ENCODE measurements around the gene TMED6.
A peak's percentile ranks its signal among the peaks of the same experiment; 100 is the strongest.

Gene TMED6

DNA sequence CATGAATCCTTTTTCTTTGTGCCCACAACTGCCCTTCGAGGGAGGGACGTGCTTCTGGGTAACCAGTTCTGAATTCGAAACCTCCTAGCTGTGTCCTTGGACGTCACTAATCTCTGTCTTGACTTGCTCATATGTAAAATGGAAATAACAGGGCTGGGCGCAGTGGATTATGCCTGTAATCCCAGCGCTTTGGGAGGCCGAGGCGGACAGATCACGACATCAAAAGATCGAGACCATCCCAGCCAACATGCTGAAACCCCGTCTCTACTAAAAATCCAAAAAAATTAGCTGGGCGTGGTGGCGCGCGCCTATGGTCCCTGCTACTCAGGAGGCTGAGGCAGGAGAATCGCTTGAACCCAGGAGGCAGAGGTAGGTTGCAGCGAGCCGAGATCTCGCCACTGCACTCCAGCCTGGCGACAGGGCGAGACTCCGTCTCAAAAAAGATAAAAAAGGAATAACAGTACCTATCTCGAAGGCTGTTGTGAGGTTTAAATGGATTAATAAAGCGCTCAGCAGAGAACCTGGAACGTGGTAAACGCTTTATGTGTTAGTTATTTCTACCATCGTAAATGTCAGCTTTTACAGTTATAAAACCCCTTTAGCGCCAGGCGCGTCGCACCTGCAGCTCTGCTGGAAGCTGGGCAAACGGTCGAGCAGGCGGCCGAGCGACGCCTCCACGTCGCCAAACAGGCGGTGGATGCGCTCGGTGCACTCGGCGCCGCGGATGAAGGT, 12.9 kb downstream of the TMED6 start:
- TF ChIP-seq EZH2phosphoT487 (IDR thresholded peaks at IDR 0.05; ENCODE audit: borderline replicate concordance, low read length), result no peak
- TF ChIP-seq, protein P1, sequence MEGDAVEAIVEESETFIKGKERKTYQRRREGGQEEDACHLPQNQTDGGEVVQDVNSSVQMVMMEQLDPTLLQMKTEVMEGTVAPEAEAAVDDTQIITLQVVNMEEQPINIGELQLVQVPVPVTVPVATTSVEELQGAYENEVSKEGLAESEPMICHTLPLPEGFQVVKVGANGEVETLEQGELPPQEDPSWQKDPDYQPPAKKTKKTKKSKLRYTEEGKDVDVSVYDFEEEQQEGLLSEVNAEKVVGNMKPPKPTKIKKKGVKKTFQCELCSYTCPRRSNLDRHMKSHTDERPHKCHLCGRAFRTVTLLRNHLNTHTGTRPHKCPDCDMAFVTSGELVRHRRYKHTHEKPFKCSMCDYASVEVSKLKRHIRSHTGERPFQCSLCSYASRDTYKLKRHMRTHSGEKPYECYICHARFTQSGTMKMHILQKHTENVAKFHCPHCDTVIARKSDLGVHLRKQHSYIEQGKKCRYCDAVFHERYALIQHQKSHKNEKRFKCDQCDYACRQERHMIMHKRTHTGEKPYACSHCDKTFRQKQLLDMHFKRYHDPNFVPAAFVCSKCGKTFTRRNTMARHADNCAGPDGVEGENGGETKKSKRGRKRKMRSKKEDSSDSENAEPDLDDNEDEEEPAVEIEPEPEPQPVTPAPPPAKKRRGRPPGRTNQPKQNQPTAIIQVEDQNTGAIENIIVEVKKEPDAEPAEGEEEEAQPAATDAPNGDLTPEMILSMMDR (IDR thresholded peaks at IDR 0.05; ENCODE audit: low read depth, low read length, poor library complexity, severe bottlenecking), result no peak

DNA sequence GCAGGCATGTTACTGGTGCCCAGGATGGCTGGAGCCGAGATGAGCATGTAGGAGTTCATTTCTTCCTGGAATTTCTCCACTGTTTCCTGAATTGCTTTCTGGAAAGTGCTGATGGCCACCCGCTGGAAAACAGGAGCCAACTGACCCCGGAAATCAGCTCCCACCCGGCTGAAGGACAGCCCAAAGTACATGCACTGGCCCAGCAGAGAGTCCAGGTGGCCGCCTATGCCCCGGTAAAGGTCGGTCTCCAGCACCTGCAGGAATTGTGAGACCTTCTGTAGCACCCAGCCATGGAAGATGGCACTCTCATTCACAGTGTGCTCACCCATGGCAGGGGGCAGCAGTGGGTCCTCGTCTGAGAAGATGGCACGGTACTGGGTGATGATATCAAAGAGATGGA, 16.9 kb downstream of the TMED6 start:
- no peaks in the 10 kb centered on the region for H3K9me3 ChIP-seq (ENCODE audit: control insufficient read depth, insufficient read depth, low read length)
- H3F3A ChIP-seq (ENCODE audit: control insufficient read depth, insufficient read depth), result peaks cover 9% of the 10 kb centered on the region
- peaks cover 53% of the 10 kb centered on the region for H3K79me2 ChIP-seq (ENCODE audit: control insufficient read depth, low read length)
- peaks cover 20% of the 10 kb centered on the region for H3K4me1 ChIP-seq (ENCODE audit: control insufficient read depth, low read length)
- peaks cover 56% of the 10 kb centered on the region for H3K36me3 ChIP-seq (ENCODE audit: control insufficient read depth, low read length)
- no peak overlapping the region for H3K27ac ChIP-seq (ENCODE audit: low read depth, low read length)
- no peaks in the 10 kb centered on the region for H4K20me1 ChIP-seq (ENCODE audit: control insufficient read depth, insufficient read depth, low read depth, low read length)
- no peak overlapping the region for H3K4me2 ChIP-seq (ENCODE audit: low read length)
- TF ChIP-seq EZH2phosphoT487 (IDR thresholded peaks at IDR 0.05; ENCODE audit: borderline replicate concordance, low read length), result no peak
- TF ChIP-seq, protein P1 (IDR thresholded peaks at IDR 0.05; ENCODE audit: low read depth, low read length, poor library complexity, severe bottlenecking), result no peak
- no peak overlapping the region for H3K4me3 ChIP-seq (ENCODE audit: low read length)
- no peaks in the 10 kb centered on the region for H3K9me2 ChIP-seq (replicated peaks; ENCODE audit: control insufficient read depth, low read length)
- H3K27me3 ChIP-seq (ENCODE audit: control insufficient read depth, low read length), result no peaks in the 10 kb centered on the region

More for the DNA sequence above, 12.9 kb downstream of the TMED6 start:
- peaks cover 28% of the 10 kb centered on the region for H3K4me1 ChIP-seq (ENCODE audit: control insufficient read depth, low read length)
- H3K4me3 ChIP-seq (ENCODE audit: low read length), result peak overlapping the region; percentile 91
- H3K9me2 ChIP-seq (replicated peaks; ENCODE audit: control insufficient read depth, low read length), result no peaks in the 10 kb centered on the region
- no peaks in the 10 kb centered on the region for H3K27me3 ChIP-seq (ENCODE audit: control insufficient read depth, low read length)
- peaks cover 8% of the 10 kb centered on the region for H3F3A ChIP-seq (ENCODE audit: control insufficient read depth, insufficient read depth)
- H3K79me2 ChIP-seq (ENCODE audit: control insufficient read depth, low read length), result peaks cover 61% of the 10 kb centered on the region
- H3K4me2 ChIP-seq (ENCODE audit: low read length), result peak overlapping the region; percentile 87
- H3K36me3 ChIP-seq (ENCODE audit: control insufficient read depth, low read length), result peaks cover 66% of the 10 kb centered on the region
- peak overlapping the region; percentile 70 for H3K27ac ChIP-seq (ENCODE audit: low read depth, low read length)
- no peaks in the 10 kb centered on the region for H4K20me1 ChIP-seq (ENCODE audit: control insufficient read depth, insufficient read depth, low read depth, low read length)
- H3K9me3 ChIP-seq (ENCODE audit: control insufficient read depth, insufficient read depth, low read length), result no peaks in the 10 kb centered on the region

DNA sequence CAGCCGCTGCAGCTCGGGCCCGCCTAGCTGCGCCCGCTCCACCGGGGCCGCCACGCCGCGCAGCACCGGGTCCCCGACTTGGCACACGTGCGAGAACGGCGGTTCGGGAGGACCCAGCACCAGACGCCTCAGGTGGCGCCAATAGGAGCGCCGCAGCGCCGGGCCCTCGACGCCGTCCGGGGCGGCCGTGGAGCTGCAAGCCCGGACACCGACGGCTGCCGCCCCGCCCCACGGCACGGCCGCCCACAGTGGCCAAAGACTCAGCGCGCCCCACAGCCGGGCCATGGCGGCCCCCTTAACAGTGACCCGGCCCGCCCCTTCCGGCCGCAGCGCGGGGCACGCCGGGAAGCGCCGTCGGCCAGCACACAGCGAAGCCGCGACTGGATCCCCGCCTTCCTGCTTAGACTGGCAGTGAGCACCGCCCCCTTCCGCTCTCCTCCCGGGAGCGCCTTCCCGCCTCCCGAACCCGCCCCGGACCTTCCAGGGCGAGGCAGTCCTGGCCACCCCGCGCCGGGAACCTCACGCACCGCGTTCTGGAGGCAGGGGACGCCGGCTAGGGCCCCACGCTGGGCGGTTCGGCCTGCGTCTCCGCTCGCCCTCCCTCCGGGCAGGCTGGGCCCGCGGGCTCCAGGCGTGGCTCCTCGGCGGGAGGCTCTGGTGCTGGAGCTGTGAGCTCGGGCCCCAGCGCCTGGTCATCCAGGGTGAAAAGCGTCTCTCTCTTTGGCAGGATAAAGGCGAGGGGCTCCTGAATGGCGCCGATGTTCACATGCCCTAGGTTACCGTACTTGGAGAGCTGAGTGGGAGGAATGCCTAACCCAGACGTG, 21.1 kb downstream of the TMED6 start, which contains the start of gene PDF:
Gene PDF (minus strand): TSS at position 303 of the 824 bp plus-strand sequence. CDS start 18 bp downstream, at position 285.
- H3K4me2 ChIP-seq (ENCODE audit: low read length), result peak within 1 kb of the TSS; percentile 99
- peaks cover 69% of the 10 kb centered on the region for H3K79me2 ChIP-seq (ENCODE audit: control insufficient read depth, low read length)
- H3K36me3 ChIP-seq (ENCODE audit: control insufficient read depth, low read length), result peaks cover 84% of the 10 kb centered on the region
- peaks cover 20% of the 10 kb centered on the region for H3F3A ChIP-seq (ENCODE audit: control insufficient read depth, insufficient read depth)
- peaks cover 23% of the 10 kb centered on the region; the same call in 1 of the 2 replicates for H4K20me1 ChIP-seq (ENCODE audit: control insufficient read depth, insufficient read depth, low read depth, low read length)
- H3K27me3 ChIP-seq (ENCODE audit: control insufficient read depth, low read length), result no peaks in the 10 kb centered on the region
- H3K4me3 ChIP-seq (ENCODE audit: low read length), result peak within 1 kb of the TSS; percentile 96
- peak within 1 kb of the TSS; percentile 66 for H3K27ac ChIP-seq (ENCODE audit: low read depth, low read length)
- TF ChIP-seq, protein P1 (IDR thresholded peaks at IDR 0.05; ENCODE audit: low read depth, low read length, poor library complexity, severe bottlenecking), result no peak
- TF ChIP-seq EZH2phosphoT487 (IDR thresholded peaks at IDR 0.05; ENCODE audit: borderline replicate concordance, low read length), result no peak
- H3K9me2 ChIP-seq (replicated peaks; ENCODE audit: control insufficient read depth, low read length), result no peaks in the 10 kb centered on the region
- H3K9me3 ChIP-seq (ENCODE audit: control insufficient read depth, insufficient read depth, low read length), result no peaks in the 10 kb centered on the region
- H3K4me1 ChIP-seq (ENCODE audit: control insufficient read depth, low read length), result peaks cover 51% of the 10 kb centered on the region

All from DOHH2 (cell line).